ENCODE results near the gene HPCAL1.
"Not testable (repeated sequence)": the region's sequence is repeated elsewhere in the genome, so short reads cannot be mapped to it uniquely, and the experiment has no call there.

Gene HPCAL1

GRCh38 chr2:10285556-10286198 is 17.0 kb upstream of the HPCAL1 start:
- FAIRE-seq = no peak

GRCh38 chr2:10286216-10287037 is 16.3 kb upstream of the HPCAL1 start:
- no peak for FAIRE-seq

- FAIRE-seq = no peak
Observed at GRCh38 chr2:10287761-10288160, 14.9 kb upstream of the HPCAL1 start.

DNA sequence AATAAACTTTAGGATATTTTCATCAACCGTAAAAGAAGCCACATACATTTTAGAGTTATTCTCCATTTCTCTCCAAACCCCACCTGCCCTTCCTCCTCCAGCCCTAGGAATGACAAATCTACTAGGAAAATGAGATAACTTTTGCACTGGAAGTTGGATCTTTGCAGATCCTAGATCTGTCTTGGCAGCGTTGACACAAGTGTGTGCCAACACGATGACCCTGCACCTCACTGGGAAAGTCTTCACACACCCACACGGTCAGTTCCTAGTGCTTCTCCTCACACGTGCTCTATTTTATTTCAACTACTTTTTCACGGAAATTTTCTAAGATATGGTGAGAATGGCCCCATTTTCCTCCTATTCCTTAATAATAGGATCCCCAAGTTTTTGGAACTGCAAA is 14.1 kb upstream of the HPCAL1 start:
- FAIRE-seq = no peak

GRCh38 chr2:10289352-10289751 is 13.4 kb upstream of the HPCAL1 start:
- no peak for FAIRE-seq

GRCh38 chr2:10289891-10290290 is 12.8 kb upstream of the HPCAL1 start:
- FAIRE-seq = no peak

DNA sequence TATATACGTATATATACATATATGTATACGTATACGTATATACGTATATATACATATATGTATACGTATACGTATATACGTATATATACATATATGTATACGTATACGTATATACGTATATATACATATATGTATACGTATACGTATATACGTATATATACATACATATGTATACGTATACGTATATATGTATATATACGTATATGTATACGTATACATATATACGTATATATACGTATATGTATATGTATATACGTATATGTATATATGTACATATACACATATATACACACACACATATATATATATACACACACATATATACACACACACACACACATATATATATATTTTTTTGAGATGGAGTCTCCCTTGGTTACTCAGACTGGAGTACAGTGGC is 11.3 kb upstream of the HPCAL1 start:
- FAIRE-seq = peak; percentile 87

DNA sequence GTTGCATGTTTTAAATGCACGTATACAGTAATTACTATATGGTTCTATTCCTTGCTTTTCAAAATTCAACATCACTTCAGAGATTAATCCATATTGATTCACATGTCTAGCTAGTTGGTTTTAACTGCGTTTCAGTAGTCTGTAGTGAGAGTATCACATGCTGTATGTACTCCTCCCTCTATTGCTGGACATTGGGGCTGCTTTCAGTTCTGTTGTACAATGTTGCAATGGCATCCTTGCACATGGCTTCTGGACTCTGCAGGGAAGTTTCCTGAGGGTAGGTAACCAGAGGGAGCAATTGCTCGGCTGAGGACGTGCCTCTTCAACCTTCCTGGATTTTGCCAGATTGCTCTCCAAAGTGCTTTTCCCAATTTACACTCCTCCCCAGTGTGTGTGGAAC is 10.7 kb upstream of the HPCAL1 start:
- no peak for FAIRE-seq

GRCh38 chr2:10293603-10294002 is 9.1 kb upstream of the HPCAL1 start:
- FAIRE-seq = no peak

DNA sequence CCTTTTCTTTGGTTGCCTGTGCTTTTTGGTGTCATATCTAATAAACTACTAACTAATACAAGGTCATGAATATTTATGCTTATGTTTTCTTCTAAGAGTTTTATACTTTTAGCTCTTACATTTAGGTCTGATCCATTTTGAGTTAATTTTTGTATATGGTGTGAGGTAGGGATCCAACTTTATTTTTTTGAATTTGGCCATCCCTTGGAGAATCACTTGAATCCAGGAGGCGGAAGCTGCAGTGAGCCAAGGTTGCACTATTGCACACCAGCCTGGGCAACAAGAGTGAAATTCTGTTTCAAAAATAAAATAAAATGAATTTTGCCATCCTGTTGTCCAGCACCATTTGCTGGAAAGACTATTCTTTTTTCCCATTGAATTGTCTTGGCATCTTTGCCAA is 8.6 kb upstream of the HPCAL1 start:
- no peak for FAIRE-seq

GRCh38 chr2:10295649-10296048 is 7.1 kb upstream of the HPCAL1 start:
- not testable (repeated sequence) for FAIRE-seq

DNA sequence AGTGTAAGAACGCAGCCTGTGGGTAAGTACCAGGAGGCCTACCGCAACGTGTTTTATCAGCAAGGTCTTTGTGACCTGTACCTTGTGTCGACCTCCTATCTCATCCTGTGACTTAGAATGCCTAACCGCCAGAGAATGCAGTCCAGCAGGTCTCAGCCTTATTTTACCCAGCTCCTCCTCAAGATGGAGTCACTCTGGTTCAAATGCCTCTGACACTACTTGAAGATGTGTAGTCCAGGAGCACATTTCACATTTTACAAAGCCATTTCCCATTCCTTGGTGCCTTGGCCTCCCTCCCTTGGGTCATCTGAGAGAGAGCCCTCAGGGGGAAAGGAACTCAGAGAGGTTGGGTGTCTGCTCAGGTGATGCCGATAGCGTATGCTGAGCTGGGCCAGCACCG is 6.6 kb upstream of the HPCAL1 start:
- FAIRE-seq = no peak

- no peak for FAIRE-seq
Observed at GRCh38 chr2:10297191-10297830, 5.4 kb upstream of the HPCAL1 start.

GRCh38 chr2:10297959-10298531 is 4.7 kb upstream of the HPCAL1 start:
- FAIRE-seq = no peak

GRCh38 chr2:10298777-10299176 is 3.9 kb upstream of the HPCAL1 start:
- not testable (repeated sequence) for FAIRE-seq

GRCh38 chr2:10300328-10300920 is 2.3 kb upstream of the HPCAL1 start:
- no peak for FAIRE-seq

GRCh38 chr2:10300997-10301940 is 1.4 kb upstream of the HPCAL1 start:
- FAIRE-seq = no peak

- no peak for FAIRE-seq
Observed at GRCh38 chr2:10301941-10302478, 694 bp upstream of the HPCAL1 start.

- FAIRE-seq = no peak
Observed at GRCh38 chr2:10303181-10303693, 533 bp downstream of the HPCAL1 start.

DNA sequence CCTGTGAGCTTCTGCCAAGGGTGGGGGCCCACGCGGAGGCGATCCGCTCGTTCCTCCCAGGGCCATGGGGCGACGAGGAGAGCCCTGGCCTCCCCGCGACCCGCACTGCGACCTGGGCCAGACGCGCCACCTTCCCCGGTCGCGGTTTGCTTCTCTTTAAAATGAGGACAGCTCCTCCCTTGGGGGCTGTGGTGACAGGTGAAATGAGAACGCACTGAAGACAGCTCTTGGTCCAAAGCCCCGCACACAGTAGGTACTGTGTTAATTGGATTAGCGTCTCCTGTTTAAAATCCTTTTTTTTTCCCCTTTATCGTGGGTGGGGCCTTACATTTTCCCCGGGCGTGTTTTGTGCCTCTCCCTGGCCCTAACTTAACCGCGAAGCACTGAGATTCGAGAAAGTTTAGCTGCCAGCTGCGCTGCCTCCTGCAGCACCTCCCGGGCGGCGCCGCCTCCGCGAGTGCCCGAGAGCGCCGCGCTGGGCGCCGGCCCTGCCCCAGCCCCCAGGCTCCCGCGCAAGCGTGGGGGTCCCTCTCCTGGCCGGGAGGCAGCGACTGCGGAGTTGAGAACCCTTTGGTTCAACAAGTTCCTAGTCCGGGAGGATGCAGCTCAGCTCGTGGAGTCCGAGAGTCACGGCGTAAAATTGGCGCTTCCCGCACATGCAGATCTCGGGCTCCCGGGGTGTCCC is 1.1 kb downstream of the HPCAL1 start:
- FAIRE-seq = no peak

All from TTC549 (cell line).